GM18498 (cell line): ENCODE measurements around the gene ZBED2.
"Not testable (repeated sequence)": the region's sequence is repeated elsewhere in the genome, so short reads cannot be mapped to it uniquely, and the experiment has no call there.

Experiments
- ATAC-seq: cut with Tn5 transposase; IDR thresholded peaks from one replicate; pipeline ENCODE4 v1.9.1; 2021; ENCODE audit warnings: mild to moderate bottlenecking, moderate library complexity; ENCODE audit not compliant: unreplicated experiment

The ZBED2 gene

GRCh38 chr3:111595232-111595631 lies at the start of gene ZBED2:
Gene ZBED2 (minus strand): TSS chr3:111595346. CDS start chr3:111594201, 1,145 bp downstream.
- peak; percentile 48 for ATAC-seq

- no peak for ATAC-seq
These were observed 44.2 kb upstream of the ZBED2 start for GRCh38 chr3:111639316-111639715.

- ATAC-seq: no peak
These were observed 41.3 kb upstream of the ZBED2 start for GRCh38 chr3:111636366-111636885.

- ATAC-seq: no peak
These were observed 40.3 kb upstream of the ZBED2 start for GRCh38 chr3:111635403-111635802.

GRCh38 chr3:111630638-111631037 lies 35.5 kb upstream of the ZBED2 start:
- ATAC-seq: not testable (repeated sequence)

- ATAC-seq: not testable (repeated sequence)
These were observed 33.9 kb upstream of the ZBED2 start for GRCh38 chr3:111629018-111629417.

GRCh38 chr3:111627092-111627491 lies 31.9 kb upstream of the ZBED2 start:
- no peak for ATAC-seq

GRCh38 chr3:111621535-111621934 lies 26.4 kb upstream of the ZBED2 start:
- no peak for ATAC-seq

- no peak for ATAC-seq
These were observed 24.7 kb upstream of the ZBED2 start for GRCh38 chr3:111619833-111620232.

- ATAC-seq: no peak
These were observed 23.8 kb upstream of the ZBED2 start for GRCh38 chr3:111618945-111619344.

GRCh38 chr3:111617912-111618601 lies 22.9 kb upstream of the ZBED2 start:
- ATAC-seq: no peak

- ATAC-seq: no peak
These were observed 22.3 kb upstream of the ZBED2 start for GRCh38 chr3:111617406-111617805.

GRCh38 chr3:111616417-111617105 lies 21.4 kb upstream of the ZBED2 start:
- peak; percentile 93 for ATAC-seq

- ATAC-seq: no peak
These were observed 20.7 kb upstream of the ZBED2 start for GRCh38 chr3:111615880-111616279.

GRCh38 chr3:111613294-111613693 lies 18.1 kb upstream of the ZBED2 start:
- no peak for ATAC-seq

- ATAC-seq: peak; percentile 11
These were observed 15.5 kb upstream of the ZBED2 start for GRCh38 chr3:111610612-111611054.

GRCh38 chr3:111610189-111610588 lies 15.0 kb upstream of the ZBED2 start:
- ATAC-seq: peak; percentile 91

GRCh38 chr3:111609700-111610099 lies 14.6 kb upstream of the ZBED2 start:
- no peak for ATAC-seq

- ATAC-seq: peak; percentile 48
These were observed 13.2 kb upstream of the ZBED2 start for GRCh38 chr3:111608383-111608782.

GRCh38 chr3:111607240-111607920 lies 12.2 kb upstream of the ZBED2 start:
- no peak for ATAC-seq

- no peak for ATAC-seq
These were observed 10.3 kb upstream of the ZBED2 start for GRCh38 chr3:111605493-111605892.

- no peak for ATAC-seq
These were observed 9.9 kb upstream of the ZBED2 start for GRCh38 chr3:111605018-111605417.
